ENCODE data around the gene FAM162A.

FAM162A gene

DNA sequence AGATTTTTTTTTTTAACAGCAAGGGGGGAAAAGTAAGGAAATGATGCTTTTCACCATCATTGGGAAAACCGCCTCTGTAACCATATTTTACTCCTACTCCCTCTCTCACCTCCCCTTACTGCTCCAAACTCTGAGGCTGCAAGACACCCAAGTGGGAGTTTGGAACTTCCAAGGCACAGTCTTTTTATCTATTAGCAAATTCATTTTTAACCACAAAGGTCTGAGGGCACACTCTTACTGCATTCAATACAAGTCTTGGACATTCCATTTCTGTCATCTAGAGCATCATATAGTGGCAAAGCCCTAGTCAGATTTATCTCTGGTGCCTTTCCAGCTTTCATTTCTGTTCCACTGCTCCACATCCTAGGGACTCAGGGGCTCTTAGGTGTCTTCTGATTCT is 13.2 kb downstream of the FAM162A start:
- Mint-ChIP-seq H3K9me3 (no peaks in the 10 kb centered on the region), H3K4me3 (no peak overlapping the region), H3K27ac (no peak overlapping the region), H3K27me3 (no peaks in the 10 kb centered on the region), H3K4me1 (peaks cover 44% of the 10 kb centered on the region)
- no peak for ATAC-seq
- no peak for DNase-seq

GRCh38 chr3:122398920-122399319 is 14.9 kb downstream of the FAM162A start:
- H3K27me3 Mint-ChIP-seq = no peaks in the 10 kb centered on the region
- peaks cover 41% of the 10 kb centered on the region for H3K4me1 Mint-ChIP-seq
- DNase-seq (no peak), ATAC-seq (no peak)
- H3K4me3 Mint-ChIP-seq = no peak overlapping the region
- H3K27ac Mint-ChIP-seq = no peak overlapping the region
- H3K9me3 Mint-ChIP-seq = no peaks in the 10 kb centered on the region

GRCh38 chr3:122403489-122403888 is 19.5 kb downstream of the FAM162A start:
- Mint-ChIP-seq H3K9me3 (no peaks in the 10 kb centered on the region), H3K27me3 (no peaks in the 10 kb centered on the region), H3K4me3 (no peak overlapping the region), H3K4me1 (peaks cover 14% of the 10 kb centered on the region), H3K27ac (no peak overlapping the region)
- ATAC-seq (no peak), DNase-seq (no peak)

GRCh38 chr3:122405015-122405414 is 21.0 kb downstream of the FAM162A start:
- ATAC-seq (no peak), DNase-seq (no peak)
- peaks cover 24% of the 10 kb centered on the region for H3K4me1 Mint-ChIP-seq
- no peaks in the 10 kb centered on the region for H3K9me3 Mint-ChIP-seq
- H3K27ac Mint-ChIP-seq = no peak overlapping the region
- H3K4me3 Mint-ChIP-seq = no peak overlapping the region
- no peaks in the 10 kb centered on the region for H3K27me3 Mint-ChIP-seq

- peak overlapping the region; percentile 69 to 98 for H3K27ac Mint-ChIP-seq
- ATAC-seq (peak; percentile 24), DNase-seq (no peak)
Observed at GRCh38 chr3:122406198-122406597, 22.2 kb downstream of the FAM162A start.

DNA sequence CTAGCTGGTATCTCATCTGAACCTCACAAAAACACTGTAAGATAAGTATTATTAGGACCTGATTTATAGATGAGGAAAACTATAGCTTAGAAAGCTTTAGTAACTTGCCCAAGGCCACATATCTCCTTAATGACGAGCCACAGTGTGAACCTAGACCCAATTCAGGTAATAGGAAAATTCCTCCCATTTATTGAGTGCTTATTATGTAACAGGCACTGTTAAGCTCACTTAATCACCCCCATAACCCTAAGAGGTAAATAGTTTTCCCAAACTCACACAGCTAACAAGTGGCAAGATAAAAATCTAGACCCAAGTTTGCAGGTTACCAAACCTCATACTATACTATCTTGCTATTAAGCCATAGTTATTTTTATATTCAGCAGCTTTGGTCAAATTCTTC is 24.0 kb downstream of the FAM162A start:
- H3K4me1 Mint-ChIP-seq = peaks cover 43% of the 10 kb centered on the region
- H3K27me3 Mint-ChIP-seq = no peaks in the 10 kb centered on the region
- no peak for ATAC-seq
- DNase-seq = no peak
- no peak overlapping the region for H3K27ac Mint-ChIP-seq
- no peaks in the 10 kb centered on the region for H3K9me3 Mint-ChIP-seq
- no peak overlapping the region for H3K4me3 Mint-ChIP-seq

More at GRCh38 chr3:122406198-122406597, 22.2 kb downstream of the FAM162A start:
- H3K27me3 Mint-ChIP-seq = no peaks in the 10 kb centered on the region
- peaks cover 31% of the 10 kb centered on the region for H3K4me1 Mint-ChIP-seq
- no peak overlapping the region for H3K4me3 Mint-ChIP-seq
- no peaks in the 10 kb centered on the region for H3K9me3 Mint-ChIP-seq

DNA sequence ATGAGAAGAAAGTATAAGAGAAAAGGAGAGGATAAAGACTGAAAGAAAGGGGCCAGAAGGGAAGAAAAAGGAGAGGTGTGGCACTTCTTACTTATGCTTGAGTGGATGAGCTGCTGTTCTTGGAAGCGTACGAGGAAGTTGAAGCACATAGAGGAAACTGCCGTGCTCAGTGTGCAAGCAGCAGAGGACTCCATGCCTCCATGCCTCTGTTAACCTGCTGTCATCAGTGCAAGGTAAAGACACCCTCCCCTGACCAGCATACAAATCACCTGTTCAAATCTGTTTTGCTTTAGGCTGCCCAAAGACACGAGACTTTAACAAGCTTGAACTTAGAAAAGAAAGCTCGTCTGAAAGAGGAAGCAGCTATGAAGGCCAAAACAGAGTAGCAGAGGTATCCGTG is 25.5 kb downstream of the FAM162A start:
- peaks cover 58% of the 10 kb centered on the region for H3K4me1 Mint-ChIP-seq
- H3K9me3 Mint-ChIP-seq = no peaks in the 10 kb centered on the region
- ATAC-seq = no peak
- no peaks in the 10 kb centered on the region for H3K27me3 Mint-ChIP-seq
- H3K27ac Mint-ChIP-seq = peak overlapping the region; percentile 0 to 82
- DNase-seq = no peak
- H3K4me3 Mint-ChIP-seq = peak overlapping the region in 1 of 2 donors; percentile 1

GRCh38 chr3:122410111-122410510 is 26.1 kb downstream of the FAM162A start:
- Mint-ChIP-seq H3K27ac (peak overlapping the region; percentile 89 to 95), H3K27me3 (no peaks in the 10 kb centered on the region), H3K9me3 (no peaks in the 10 kb centered on the region), H3K4me1 (peaks cover 65% of the 10 kb centered on the region), H3K4me3 (no peak overlapping the region)
- DNase-seq (no peak), ATAC-seq (no peak)

DNA sequence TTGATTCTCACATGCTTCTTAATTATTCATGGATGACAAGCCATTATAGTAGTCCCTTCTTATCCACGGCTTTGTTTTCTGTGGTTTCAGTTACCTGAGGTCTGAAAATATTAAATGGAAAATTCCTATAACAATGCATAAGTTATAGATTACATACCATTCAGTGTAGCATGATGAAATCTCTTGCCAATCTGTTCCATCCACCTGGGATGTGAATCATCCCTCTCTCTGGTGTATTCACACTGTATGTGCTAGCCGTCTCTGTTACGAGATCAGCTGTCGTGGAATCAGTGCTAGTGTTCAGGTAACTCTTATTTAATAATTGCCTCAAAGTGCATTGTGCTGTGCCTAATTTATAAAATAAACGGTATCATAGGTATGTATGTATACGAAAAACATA is 26.7 kb downstream of the FAM162A start:
- Mint-ChIP-seq H3K27me3 (no peaks in the 10 kb centered on the region), H3K4me1 (peaks cover 67% of the 10 kb centered on the region), H3K4me3 (peak overlapping the region in 1 of 2 donors; percentile 63), H3K9me3 (no peaks in the 10 kb centered on the region), H3K27ac (peak overlapping the region; percentile 89 to 95)
- DNase-seq (peak in 1 of 2 donors; percentile 44), ATAC-seq (peak; percentile 84)

GRCh38 chr3:122414391-122414790 is 30.4 kb downstream of the FAM162A start:
- Mint-ChIP-seq H3K4me1 (peaks cover 77% of the 10 kb centered on the region), H3K27me3 (no peaks in the 10 kb centered on the region), H3K27ac (no peak overlapping the region), H3K9me3 (no peaks in the 10 kb centered on the region), H3K4me3 (peak overlapping the region; percentile 99)
- no peak for ATAC-seq
- DNase-seq = no peak

DNA sequence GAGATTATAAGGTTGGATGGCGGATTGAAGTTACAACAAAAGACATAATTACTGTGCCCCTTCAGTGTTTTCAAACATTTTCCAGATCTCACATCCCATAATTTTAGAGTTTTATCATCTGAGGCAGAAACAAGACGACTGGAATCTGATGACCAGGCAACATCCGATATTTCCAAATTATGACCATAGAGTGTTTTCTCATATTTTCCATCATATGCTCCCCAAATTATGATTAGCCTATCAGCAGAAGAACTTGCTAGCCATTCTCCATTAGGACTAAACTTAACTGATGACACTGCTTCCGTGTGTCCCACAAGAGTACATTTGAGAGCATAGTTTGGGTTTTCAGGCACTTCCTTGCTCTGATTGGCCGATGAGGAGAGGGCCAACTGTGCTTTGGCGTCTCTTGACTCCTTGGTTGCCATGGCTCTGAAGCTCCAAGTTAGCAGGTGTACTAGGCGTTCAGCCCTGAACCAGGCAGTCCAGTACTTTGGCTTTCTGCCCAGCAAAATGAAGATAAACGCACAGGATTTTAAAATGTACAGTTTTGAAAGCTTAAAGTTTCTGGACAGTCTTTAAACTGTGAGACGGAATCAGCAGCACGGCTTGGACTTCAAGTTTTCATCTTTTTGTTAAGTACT is 31.2 kb downstream of the FAM162A start:
- no peaks in the 10 kb centered on the region for H3K27me3 Mint-ChIP-seq
- peak overlapping the region; percentile 99 for H3K4me3 Mint-ChIP-seq
- H3K9me3 Mint-ChIP-seq = no peaks in the 10 kb centered on the region
- DNase-seq (peak; percentile 44 to 68), ATAC-seq (peak; percentile 73)
- H3K4me1 Mint-ChIP-seq = peaks cover 71% of the 10 kb centered on the region
- peak overlapping the region; percentile 99 for H3K27ac Mint-ChIP-seq

GRCh38 chr3:122415762-122416654 is 32.0 kb downstream of the FAM162A start, which contains the start of gene WDR5B:
Gene WDR5B (minus strand): TSS chr3:122416062. CDS start chr3:122415528, 534 bp downstream.
- ATAC-seq = peak; percentile 93
- H3K27ac Mint-ChIP-seq = peak within 1 kb of the TSS; percentile 99
- no peaks in the 10 kb centered on the region for H3K27me3 Mint-ChIP-seq
- H3K9me3 Mint-ChIP-seq = no peaks in the 10 kb centered on the region
- peaks cover 63% of the 10 kb centered on the region for H3K4me1 Mint-ChIP-seq
- peak within 1 kb of the TSS; percentile 99 for H3K4me3 Mint-ChIP-seq
- peak; percentile 98 to 99 for DNase-seq

GRCh38 chr3:122416966-122417365 is 33.0 kb downstream of the FAM162A start:
- H3K27ac Mint-ChIP-seq = peak overlapping the region; percentile 99
- peaks cover 59% of the 10 kb centered on the region for H3K4me1 Mint-ChIP-seq
- no peak for ATAC-seq

DNA sequence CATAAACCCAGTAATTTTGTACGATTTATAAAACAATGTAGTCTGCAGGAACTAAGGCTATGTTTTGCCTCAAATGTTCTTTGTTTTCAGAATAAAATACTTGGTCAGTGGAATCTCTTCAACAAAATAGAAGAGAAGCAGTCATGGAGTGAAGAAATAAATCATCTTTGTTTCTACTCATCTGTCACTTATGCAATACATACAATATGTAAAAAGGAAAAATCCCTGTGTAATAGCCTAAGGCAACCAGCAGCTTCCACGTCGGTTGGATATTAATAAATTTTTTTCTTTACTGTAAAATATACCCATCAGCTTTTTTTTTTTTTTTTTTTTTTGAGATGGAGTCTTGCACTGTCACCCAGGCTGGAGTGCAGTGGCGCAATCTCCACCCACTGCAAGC is 37.1 kb downstream of the FAM162A start:
- Mint-ChIP-seq H3K27ac (no peak overlapping the region), H3K27me3 (no peaks in the 10 kb centered on the region), H3K9me3 (no peaks in the 10 kb centered on the region), H3K4me1 (peaks cover 27% of the 10 kb centered on the region), H3K4me3 (no peak overlapping the region)
- no peak for ATAC-seq
- no peak for DNase-seq

More at GRCh38 chr3:122416966-122417365, 33.0 kb downstream of the FAM162A start:
- Mint-ChIP-seq H3K9me3 (no peaks in the 10 kb centered on the region), H3K27me3 (no peaks in the 10 kb centered on the region), H3K4me3 (peak overlapping the region; percentile 99)
- DNase-seq = no peak

DNA sequence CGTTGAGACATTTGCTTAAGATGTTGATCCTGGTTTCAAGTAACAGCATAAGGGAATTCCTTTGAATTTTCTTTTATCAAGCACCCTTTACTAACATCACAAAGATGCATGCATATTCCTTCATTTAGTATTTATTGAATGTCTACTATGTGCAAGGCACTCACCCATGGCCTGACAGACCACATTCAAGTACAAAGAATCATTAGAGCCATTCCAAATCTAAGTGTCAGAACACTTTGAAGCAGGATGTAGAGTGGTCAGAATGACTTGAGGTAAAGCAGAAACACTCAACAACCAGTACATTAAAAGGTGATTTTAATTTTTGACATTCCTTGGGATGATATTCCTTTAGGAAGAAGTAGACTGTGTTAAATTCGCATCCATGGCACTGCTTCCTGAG is 37.9 kb downstream of the FAM162A start:
- no peak for ATAC-seq
- DNase-seq = no peak
- Mint-ChIP-seq H3K9me3 (no peaks in the 10 kb centered on the region), H3K27me3 (no peaks in the 10 kb centered on the region), H3K4me3 (no peak overlapping the region), H3K4me1 (peaks cover 20% of the 10 kb centered on the region), H3K27ac (no peak overlapping the region)

DNA sequence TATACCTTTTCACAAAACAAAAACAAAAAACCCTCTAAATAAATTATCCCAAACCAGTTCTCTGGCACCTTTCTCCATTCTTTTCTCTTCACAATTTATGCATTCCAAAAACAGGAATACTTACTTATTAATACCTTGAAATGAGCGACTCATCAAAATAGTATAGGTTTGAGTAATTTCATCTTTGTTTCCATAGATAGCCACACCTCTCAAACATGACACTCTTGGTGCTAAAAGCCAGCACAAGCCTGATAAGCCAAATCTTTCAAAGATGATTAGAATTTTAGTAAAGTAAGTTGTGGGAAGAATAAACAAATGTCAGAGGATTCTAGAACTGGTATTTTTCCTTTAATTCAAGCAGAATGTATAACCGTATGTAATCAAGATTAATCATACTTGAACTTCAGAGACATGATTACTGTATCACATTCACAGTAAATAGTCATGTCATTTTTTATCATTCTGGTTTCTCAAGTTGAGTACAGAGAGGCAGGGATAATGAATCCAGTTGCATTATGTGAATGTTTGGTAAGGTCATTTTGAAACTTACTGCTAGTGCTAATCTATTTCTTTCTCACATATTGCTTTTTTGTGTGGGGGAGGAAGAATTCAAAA is 44.0 kb downstream of the FAM162A start:
- DNase-seq (no peak), ATAC-seq (peak; percentile 91)
- H3K4me3 Mint-ChIP-seq = peak overlapping the region in 1 of 2 donors; percentile 13
- no peaks in the 10 kb centered on the region for H3K27me3 Mint-ChIP-seq
- H3K4me1 Mint-ChIP-seq = peaks cover 27% of the 10 kb centered on the region
- no peaks in the 10 kb centered on the region for H3K9me3 Mint-ChIP-seq
- H3K27ac Mint-ChIP-seq = peak overlapping the region; percentile 30 to 69
